ENCODE data around the gene BLVRA. TPM values are rescaled to one million over a fixed set of nuclear protein-coding genes. Genes with fewer than 3 reads are reported as not detected.

The BLVRA gene
- total RNA-seq, 6 experiments from 2014 or later: 29.0 to 43.9 (median 36.0) TPM

DNA sequence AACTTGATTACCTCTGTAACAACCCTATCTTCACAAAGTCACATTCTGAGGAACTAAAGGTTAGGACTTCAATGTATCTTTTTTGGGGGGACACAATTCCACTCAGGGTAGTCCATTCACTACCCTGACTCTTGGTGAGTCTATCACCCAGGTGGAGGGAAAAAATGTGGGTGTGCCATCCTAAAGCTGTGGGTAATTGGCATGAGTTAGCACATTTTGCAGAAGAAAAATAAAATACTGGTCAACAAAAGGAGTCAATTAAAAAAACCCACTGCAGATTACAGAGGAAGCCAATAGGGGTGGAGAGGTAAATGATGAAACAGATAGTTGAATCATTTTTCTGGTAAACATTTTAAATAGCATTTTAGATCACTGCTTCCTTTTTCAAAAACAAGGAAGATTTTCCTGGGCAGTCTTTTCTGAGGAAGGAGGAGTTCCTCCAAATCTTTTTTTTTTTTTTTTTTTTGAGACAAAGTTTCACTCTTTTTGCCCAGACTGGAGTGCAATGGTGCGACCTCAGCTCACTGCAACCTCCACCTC is 5.1 kb upstream of the BLVRA start:
- no peak for DNase-seq
- no peak overlapping the region for H3K27ac Mint-ChIP-seq
- no peaks in the 10 kb centered on the region for H3K36me3 Mint-ChIP-seq (ENCODE audit: low read depth)
- peaks cover 22% of the 10 kb centered on the region for H3K4me1 Mint-ChIP-seq (ENCODE audit: low read depth)
- no peak for TF ChIP-seq CTCF (IDR thresholded peaks at IDR 0.05)
- peaks cover 18% of the 10 kb centered on the region for H3K27me3 Mint-ChIP-seq (ENCODE audit: insufficient read depth)
- H3K9me3 Mint-ChIP-seq: no peaks in the 10 kb centered on the region
- H3K4me3 Mint-ChIP-seq: no peak overlapping the region

DNA sequence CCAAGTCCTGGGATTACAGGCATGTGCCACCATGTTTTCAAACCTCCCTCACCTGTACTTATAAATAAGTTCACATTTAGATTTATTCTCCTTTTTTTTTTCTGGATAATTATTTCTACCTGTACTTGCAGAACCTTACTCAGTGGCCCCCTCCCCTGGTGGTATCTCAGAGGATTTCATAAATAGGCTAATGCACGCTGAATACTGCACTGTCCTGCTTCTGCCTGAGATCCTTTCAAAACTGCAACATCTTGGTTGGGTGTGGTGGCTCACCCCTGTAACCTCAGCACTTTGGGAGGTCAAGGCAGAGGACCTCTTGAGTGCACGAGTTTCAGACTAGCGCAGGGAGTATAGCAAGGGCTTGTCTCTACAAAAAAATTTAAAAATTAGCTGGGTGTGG is 4.6 kb upstream of the BLVRA start:
- no peak overlapping the region for H3K4me3 Mint-ChIP-seq
- H3K4me1 Mint-ChIP-seq (ENCODE audit: low read depth): peaks cover 22% of the 10 kb centered on the region
- H3K36me3 Mint-ChIP-seq (ENCODE audit: low read depth): no peaks in the 10 kb centered on the region
- no peak for DNase-seq
- peak; percentile 32; the same call in 1 of the 2 replicates for TF ChIP-seq CTCF (IDR thresholded peaks at IDR 0.05)
- H3K27ac Mint-ChIP-seq: no peak overlapping the region
- no peaks in the 10 kb centered on the region for H3K9me3 Mint-ChIP-seq
- H3K27me3 Mint-ChIP-seq (ENCODE audit: insufficient read depth): peaks cover 18% of the 10 kb centered on the region

DNA sequence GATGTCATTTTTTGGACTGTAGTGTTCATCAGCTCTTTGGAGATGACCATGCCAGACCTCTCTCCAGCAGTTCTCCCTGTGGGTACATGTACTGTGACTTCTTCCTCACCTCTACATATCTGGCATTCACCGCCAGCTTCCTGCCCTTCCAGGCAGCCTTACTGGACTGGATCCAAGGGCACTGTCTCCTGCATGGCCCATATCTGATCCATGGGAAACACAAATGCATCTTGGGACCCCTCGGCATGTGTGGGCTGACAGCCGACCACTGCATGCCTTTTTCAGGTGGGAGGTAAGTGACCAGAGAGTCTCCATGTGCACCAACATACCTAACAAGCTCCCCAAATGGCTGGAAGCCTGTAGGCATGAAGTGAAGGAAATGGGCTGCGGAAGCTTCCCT is 3.9 kb upstream of the BLVRA start:
- H3K27me3 Mint-ChIP-seq (ENCODE audit: insufficient read depth): peaks cover 15% of the 10 kb centered on the region
- H3K9me3 Mint-ChIP-seq: no peaks in the 10 kb centered on the region
- H3K27ac Mint-ChIP-seq: no peak overlapping the region
- peaks cover 27% of the 10 kb centered on the region for H3K4me1 Mint-ChIP-seq (ENCODE audit: low read depth)
- no peaks in the 10 kb centered on the region for H3K36me3 Mint-ChIP-seq (ENCODE audit: low read depth)
- H3K4me3 Mint-ChIP-seq: no peak overlapping the region
- DNase-seq: no peak
- no peak for TF ChIP-seq CTCF (IDR thresholded peaks at IDR 0.05)

GRCh38 chr7:43756368-43757072 is 2.0 kb upstream of the BLVRA start:
- Mint-ChIP-seq H3K4me3 (peak overlapping the region; percentile 48), H3K27me3 (ENCODE audit: insufficient read depth) (peaks cover 9% of the 10 kb centered on the region; the same call in 1 of the 2 replicates), H3K36me3 (ENCODE audit: low read depth) (no peaks in the 10 kb centered on the region), H3K9me3 (no peaks in the 10 kb centered on the region), H3K27ac (peak overlapping the region; percentile 68), H3K4me1 (ENCODE audit: low read depth) (peaks cover 28% of the 10 kb centered on the region)
- DNase-seq: peak; percentile 70
- no peak for TF ChIP-seq CTCF (IDR thresholded peaks at IDR 0.05)

GRCh38 chr7:43757073-43757720 is 1.3 kb upstream of the BLVRA start:
- no peak for DNase-seq
- Mint-ChIP-seq H3K9me3 (no peaks in the 10 kb centered on the region), H3K27ac (peak overlapping the region; percentile 68), H3K27me3 (ENCODE audit: insufficient read depth) (peaks cover 9% of the 10 kb centered on the region; the same call in 1 of the 2 replicates), H3K36me3 (ENCODE audit: low read depth) (no peaks in the 10 kb centered on the region), H3K4me3 (peak overlapping the region; percentile 48), H3K4me1 (ENCODE audit: low read depth) (peaks cover 35% of the 10 kb centered on the region)
- TF ChIP-seq CTCF (IDR thresholded peaks at IDR 0.05): no peak

Data from HFFc6 (cell line).